GM13976 (cell line): ENCODE data around the gene SMIM38.
A peak's percentile ranks its signal among the peaks of the same experiment; 100 is the strongest.

Experiments used
- DNase-seq: peaks from one replicate; pipeline ENCODE4 v3.0.0; 2012; ENCODE audit warnings: low spot score
- CTCF ChIP-seq: IDR thresholded peaks from 2 replicates; pipeline ENCODE4 v1.5.1; 2012; ENCODE audit warnings: borderline replicate concordance, mild to moderate bottlenecking; ENCODE audit not compliant: insufficient read depth; ENCODE audit errors: extremely low read depth, missing control alignments, control extremely low read depth
- in situ Hi-C: fragments of 300-500 bp; cut with MboI; formaldehyde crosslinking; loops from one replicate; pipeline ENCODE4 v1.12.0; 2022; ENCODE audit warnings: low sequenced_read_pairs, mixed read lengths, inconsistent platforms; ENCODE audit not compliant: unreplicated experiment

SMIM38 gene

GRCh38 chr11:69164824-69165223 lies 9.1 kb downstream of the SMIM38 start:
- no peak for DNase-seq
- in situ Hi-C loops, result no loop called here
- TF ChIP-seq CTCF, result no peak

GRCh38 chr11:69165775-69166174 lies 10.0 kb downstream of the SMIM38 start:
- in situ Hi-C loops, result no loop called here
- TF ChIP-seq CTCF, result no peak

GRCh38 chr11:69166218-69167115 lies 10.7 kb downstream of the SMIM38 start:
- TF ChIP-seq CTCF, result no peak
- in situ Hi-C loops, result no loop called here
- peak; percentile 93 for DNase-seq

More at GRCh38 chr11:69165775-69166174, 10.0 kb downstream of the SMIM38 start:
- no peak for DNase-seq

GRCh38 chr11:69167130-69167915 lies 11.6 kb downstream of the SMIM38 start:
- in situ Hi-C loops, result no loop called here
- DNase-seq, result no peak

GRCh38 chr11:69167916-69168691 lies 12.4 kb downstream of the SMIM38 start:
- in situ Hi-C loops, result no loop called here
- no peak for TF ChIP-seq CTCF
- no peak for DNase-seq

More at GRCh38 chr11:69167130-69167915, 11.6 kb downstream of the SMIM38 start:
- TF ChIP-seq CTCF, result no peak

- in situ Hi-C loops, result no loop called here
Observed at GRCh38 chr11:69169479-69169878, 13.7 kb downstream of the SMIM38 start.

More at GRCh38 chr11:69169479-69169878, 13.7 kb downstream of the SMIM38 start:
- no peak for TF ChIP-seq CTCF
- DNase-seq, result no peak
